ENCODE measurements around the gene CSRP2. TPM values are rescaled to one million over a fixed set of nuclear protein-coding genes. Genes with fewer than 3 reads are reported as not detected.

The CSRP2 gene
- total and polyA plus RNA-seq, 2 of the 13 experiments (the other 11 are each of a cell fraction or from before 2014, with no cell fraction given): 7.2 to 8.0 TPM

GRCh38 chr12:76919383-76920171 is 40.8 kb upstream of the CSRP2 start:
- Histone ChIP-seq H2AFZ (ENCODE audit: low read length) (no peak overlapping the region), H3K9me3 (ENCODE audit: low read length) (no peaks in the 10 kb centered on the region), H3K9ac (ENCODE audit: insufficient read depth, low read depth, low read length) (no peak overlapping the region), H4K20me1 (ENCODE audit: insufficient read depth, low read length) (no peaks in the 10 kb centered on the region), H3K4me3 (replicated peaks in 1 of 3; ENCODE audit: insufficient read depth in 1 of 3, low read depth in 2 of 3, low read length in 3 of 3) (no peak overlapping the region), H3K27me3 (ENCODE audit: control insufficient read depth in 1 of 2, insufficient read depth in 2 of 2, low read length in 2 of 2) (peaks cover 0 to 1% of the 10 kb centered on the region in 2 experiments; a peak in 1 of 5 replicates), H3K4me1 (ENCODE audit: insufficient read depth, low read length) (no peaks in the 10 kb centered on the region), H3K4me2 (ENCODE audit: low read depth, low read length) (no peak overlapping the region), H3K79me2 (ENCODE audit: insufficient read depth, low read length) (no peaks in the 10 kb centered on the region), H3K27ac (ENCODE audit: extremely low read length, insufficient read depth, low read length) (no peak overlapping the region), H3K36me3 (replicated peaks in 1 of 2; ENCODE audit: control insufficient read depth in 1 of 2, insufficient read depth in 2 of 2, low read length in 2 of 2) (no peaks in the 10 kb centered on the region)
- FAIRE-seq (no peak), DNase-seq (ENCODE audit: low spot score) (no peak), ATAC-seq (peak; percentile 53; the same call in 2 of the 3 replicates)
- BruUV-seq (replicated peaks): no TSS peak
- WGBS (ENCODE audit: low lambda C conversion rate): 31% methylated on average over 6 of the region's 9 CpGs
- ChIA-PET CTCF (ENCODE audit: low intra/inter-chr PET ratio, low total read pairs) (no interaction called here), POLR2A (no interaction called here)
- intact Hi-C loops (cut with micrococcal nuclease; ENCODE audit: unreplicated experiment) (loop anchor here (1.0 kb wide), 1 partner anchor 299 kb away; no protein-coding TSS in a partner anchor), in situ Hi-C loops (cut with HindIII; ENCODE audit: extremely low pct_ligation_motif_present, low pct_unique_long_range_greater_than_20kb) (no loop called here)
- no peak for TF ChIP-seq HOXA7 (CRISPR knock-in tag; IDR thresholded peaks at IDR 0.05)
- no peak for TF ChIP-seq YEATS4 (CRISPR knock-in tag; IDR thresholded peaks at IDR 0.05; ENCODE audit: borderline replicate concordance)
- TF ChIP-seq ZNF589 (CRISPR knock-in tag; conservative IDR thresholded peaks at IDR 0.05): no peak
- no peak for TF ChIP-seq CEBPG (CRISPR knock-in tag; IDR thresholded peaks at IDR 0.05)
- TF ChIP-seq KAT7 (CRISPR knock-in tag; IDR thresholded peaks at IDR 0.05; ENCODE audit: borderline replicate concordance): no peak
- no peak for TF ChIP-seq HOXA5 (CRISPR knock-in tag; IDR thresholded peaks at IDR 0.05)
- TF ChIP-seq ZNF788 (CRISPR knock-in tag; IDR thresholded peaks at IDR 0.05; ENCODE audit: borderline replicate concordance): no peak
- TF ChIP-seq HHEX (CRISPR knock-in tag; IDR thresholded peaks at IDR 0.05): no peak
- TF ChIP-seq ZNF121 (CRISPR knock-in tag; IDR thresholded peaks at IDR 0.05): no peak
- no peak for TF ChIP-seq RCOR2 (CRISPR knock-in tag; IDR thresholded peaks at IDR 0.05)

DNA sequence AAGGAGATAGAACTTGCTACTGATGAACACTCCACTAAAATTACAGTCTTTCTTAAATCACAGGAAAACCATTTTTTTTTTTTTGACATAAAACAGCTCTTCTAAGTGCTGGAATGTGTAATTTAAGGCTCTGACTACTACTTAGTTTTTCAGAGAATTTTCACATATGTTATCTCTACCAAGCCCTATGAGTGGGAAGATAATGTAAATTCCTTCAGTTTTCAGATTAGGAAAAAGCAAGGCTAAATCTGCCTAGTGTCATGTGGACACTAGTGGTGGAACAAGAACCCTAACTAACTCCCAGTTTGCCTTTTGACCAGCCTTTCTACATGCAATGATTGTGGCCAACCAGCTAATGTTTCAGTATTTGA is 37.3 kb upstream of the CSRP2 start:
- no peak for ATAC-seq
- Histone ChIP-seq H3K9ac (ENCODE audit: insufficient read depth, low read depth, low read length) (no peak overlapping the region), H3K27ac (ENCODE audit: extremely low read length, insufficient read depth, low read length) (no peak overlapping the region), H3K79me2 (ENCODE audit: insufficient read depth, low read length) (no peaks in the 10 kb centered on the region), H3K4me1 (ENCODE audit: insufficient read depth, low read length) (no peaks in the 10 kb centered on the region), H3K4me3 (replicated peaks in 1 of 3; ENCODE audit: insufficient read depth in 1 of 3, low read depth in 2 of 3, low read length in 3 of 3) (no peak overlapping the region), H2AFZ (ENCODE audit: low read length) (no peak overlapping the region), H3K4me2 (ENCODE audit: low read depth, low read length) (no peak overlapping the region), H3K27me3 (ENCODE audit: control insufficient read depth in 1 of 2, insufficient read depth in 2 of 2, low read length in 2 of 2) (no peaks in the 10 kb centered on the region), H3K36me3 (replicated peaks in 1 of 2; ENCODE audit: control insufficient read depth in 1 of 2, insufficient read depth in 2 of 2, low read length in 2 of 2) (no peaks in the 10 kb centered on the region), H3K9me3 (ENCODE audit: low read length) (no peaks in the 10 kb centered on the region), H4K20me1 (ENCODE audit: insufficient read depth, low read length) (no peaks in the 10 kb centered on the region)
- FAIRE-seq: no peak
- POLR2A ChIA-PET: no interaction called here
- in situ Hi-C loops (cut with HindIII; ENCODE audit: extremely low pct_ligation_motif_present, low pct_unique_long_range_greater_than_20kb): no loop called here
- intact Hi-C loops (cut with micrococcal nuclease; ENCODE audit: unreplicated experiment): no loop called here
- DNase-seq (ENCODE audit: low spot score): no peak
- CTCF ChIA-PET (ENCODE audit: low intra/inter-chr PET ratio, low total read pairs): no interaction called here
- BruUV-seq (replicated peaks): no TSS peak
- TF ChIP-seq, protein P1, sequence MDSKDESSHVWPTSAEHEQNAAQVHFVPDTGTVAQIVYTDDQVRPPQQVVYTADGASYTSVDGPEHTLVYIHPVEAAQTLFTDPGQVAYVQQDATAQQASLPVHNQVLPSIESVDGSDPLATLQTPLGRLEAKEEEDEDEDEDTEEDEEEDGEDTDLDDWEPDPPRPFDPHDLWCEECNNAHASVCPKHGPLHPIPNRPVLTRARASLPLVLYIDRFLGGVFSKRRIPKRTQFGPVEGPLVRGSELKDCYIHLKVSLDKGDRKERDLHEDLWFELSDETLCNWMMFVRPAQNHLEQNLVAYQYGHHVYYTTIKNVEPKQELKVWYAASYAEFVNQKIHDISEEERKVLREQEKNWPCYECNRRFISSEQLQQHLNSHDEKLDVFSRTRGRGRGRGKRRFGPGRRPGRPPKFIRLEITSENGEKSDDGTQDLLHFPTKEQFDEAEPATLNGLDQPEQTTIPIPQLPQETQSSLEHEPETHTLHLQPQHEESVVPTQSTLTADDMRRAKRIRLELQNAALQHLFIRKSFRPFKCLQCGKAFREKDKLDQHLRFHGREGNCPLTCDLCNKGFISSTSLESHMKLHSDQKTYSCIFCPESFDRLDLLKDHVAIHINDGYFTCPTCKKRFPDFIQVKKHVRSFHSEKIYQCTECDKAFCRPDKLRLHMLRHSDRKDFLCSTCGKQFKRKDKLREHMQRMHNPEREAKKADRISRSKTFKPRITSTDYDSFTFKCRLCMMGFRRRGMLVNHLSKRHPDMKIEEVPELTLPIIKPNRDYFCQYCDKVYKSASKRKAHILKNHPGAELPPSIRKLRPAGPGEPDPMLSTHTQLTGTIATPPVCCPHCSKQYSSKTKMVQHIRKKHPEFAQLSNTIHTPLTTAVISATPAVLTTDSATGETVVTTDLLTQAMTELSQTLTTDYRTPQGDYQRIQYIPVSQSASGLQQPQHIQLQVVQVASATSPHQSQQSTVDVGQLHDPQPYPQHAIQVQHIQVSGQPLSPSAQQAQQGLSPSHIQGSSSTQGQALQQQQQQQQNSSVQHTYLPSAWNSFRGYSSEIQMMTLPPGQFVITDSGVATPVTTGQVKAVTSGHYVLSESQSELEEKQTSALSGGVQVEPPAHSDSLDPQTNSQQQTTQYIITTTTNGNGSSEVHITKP (CRISPR knock-in tag; IDR thresholded peaks at IDR 0.05; ENCODE audit: low read depth): no peak
- no peak for TF ChIP-seq ZNF296 (CRISPR knock-in tag; conservative IDR thresholded peaks at IDR 0.05)
- TF ChIP-seq TCF7L2 (IDR thresholded peaks at IDR 0.05; ENCODE audit: low read depth, low read length): no peak
- TF ChIP-seq SRF (IDR thresholded peaks at IDR 0.05; ENCODE audit: low read depth, low read length): no peak
- no peak for TF ChIP-seq MED1 (CRISPR knock-in tag; IDR thresholded peaks at IDR 0.05)
- no peak for TF ChIP-seq RBM39 (IDR thresholded peaks at IDR 0.05; ENCODE audit: low read depth, low read length, poor library complexity, severe bottlenecking)
- TF ChIP-seq ZNF3 (CRISPR knock-in tag; IDR thresholded peaks at IDR 0.05): no peak
- no peak for TF ChIP-seq ZNF883 (CRISPR knock-in tag; IDR thresholded peaks at IDR 0.05; ENCODE audit: not compliant biosample characterization)

Measured in HepG2 (cell line).